ENCODE measurements around the gene DBI.
"Not testable (repeated sequence)": the region's sequence is repeated elsewhere in the genome, so short reads cannot be mapped to it uniquely, and the experiment has no call there.

Gene DBI

GRCh38 chr2:119383410-119384140, 16.8 kb downstream of the DBI start:
- no peak overlapping the region for H3K9ac ChIP-seq (ENCODE audit: low read depth, low read length)
- H3K27me3 ChIP-seq (ENCODE audit: insufficient read depth, low read length), result no peaks in the 10 kb centered on the region
- no peaks in the 10 kb centered on the region; the same call in 1 of the 2 replicates for H3K4me1 ChIP-seq (ENCODE audit: insufficient read depth, low read length)
- H3K36me3 ChIP-seq (ENCODE audit: insufficient read depth, low read depth, low read length), result no peaks in the 10 kb centered on the region
- no peak overlapping the region for H3K4me3 ChIP-seq (ENCODE audit: low read length)
- no peak overlapping the region for H3K27ac ChIP-seq (ENCODE audit: low read length)
- no peaks in the 10 kb centered on the region for H3K9me3 ChIP-seq (ENCODE audit: insufficient read depth, low read depth, low read length)

GRCh38 chr2:119384971-119385370, 18.2 kb downstream of the DBI start:
- Histone ChIP-seq H3K4me1 (ENCODE audit: insufficient read depth, low read length) (peaks cover 4% of the 10 kb centered on the region; the same call in 1 of the 2 replicates), H3K9me3 (ENCODE audit: insufficient read depth, low read depth, low read length) (no peaks in the 10 kb centered on the region)

DNA sequence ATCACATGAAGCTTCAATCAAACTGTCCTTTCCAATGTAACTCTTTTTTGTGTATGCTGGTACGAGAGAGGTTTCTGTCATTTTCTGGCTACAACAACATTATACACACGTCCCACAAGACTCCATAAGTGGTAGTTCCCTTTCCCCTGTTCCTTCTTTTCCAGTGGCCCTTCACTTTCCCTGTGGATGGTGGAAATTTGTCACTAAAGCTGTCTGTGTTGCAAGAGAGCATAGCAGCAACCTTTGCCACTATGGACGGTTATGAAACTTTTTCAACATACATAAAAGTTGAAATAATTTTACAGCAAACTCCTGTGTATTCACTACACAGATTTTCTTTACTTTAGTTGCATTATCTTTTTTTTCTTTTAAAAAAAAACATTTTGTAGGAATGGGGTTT, 18.7 kb downstream of the DBI start:
- H3K4me3 ChIP-seq (ENCODE audit: low read length), result no peak overlapping the region
- peaks cover 4% of the 10 kb centered on the region; the same call in 1 of the 2 replicates for H3K4me1 ChIP-seq (ENCODE audit: insufficient read depth, low read length)
- H3K27me3 ChIP-seq (ENCODE audit: insufficient read depth, low read length), result no peaks in the 10 kb centered on the region
- no peak overlapping the region for H3K9ac ChIP-seq (ENCODE audit: low read depth, low read length)
- H3K36me3 ChIP-seq (ENCODE audit: insufficient read depth, low read depth, low read length), result no peaks in the 10 kb centered on the region
- H3K27ac ChIP-seq (ENCODE audit: low read length), result no peak overlapping the region
- H3K9me3 ChIP-seq (ENCODE audit: insufficient read depth, low read depth, low read length), result no peaks in the 10 kb centered on the region

More at GRCh38 chr2:119384971-119385370, 18.2 kb downstream of the DBI start:
- Histone ChIP-seq H3K27ac (ENCODE audit: low read length) (no peak overlapping the region), H3K27me3 (ENCODE audit: insufficient read depth, low read length) (no peaks in the 10 kb centered on the region), H3K36me3 (ENCODE audit: insufficient read depth, low read depth, low read length) (no peaks in the 10 kb centered on the region), H3K9ac (ENCODE audit: low read depth, low read length) (no peak overlapping the region), H3K4me3 (ENCODE audit: low read length) (no peak overlapping the region)

DNA sequence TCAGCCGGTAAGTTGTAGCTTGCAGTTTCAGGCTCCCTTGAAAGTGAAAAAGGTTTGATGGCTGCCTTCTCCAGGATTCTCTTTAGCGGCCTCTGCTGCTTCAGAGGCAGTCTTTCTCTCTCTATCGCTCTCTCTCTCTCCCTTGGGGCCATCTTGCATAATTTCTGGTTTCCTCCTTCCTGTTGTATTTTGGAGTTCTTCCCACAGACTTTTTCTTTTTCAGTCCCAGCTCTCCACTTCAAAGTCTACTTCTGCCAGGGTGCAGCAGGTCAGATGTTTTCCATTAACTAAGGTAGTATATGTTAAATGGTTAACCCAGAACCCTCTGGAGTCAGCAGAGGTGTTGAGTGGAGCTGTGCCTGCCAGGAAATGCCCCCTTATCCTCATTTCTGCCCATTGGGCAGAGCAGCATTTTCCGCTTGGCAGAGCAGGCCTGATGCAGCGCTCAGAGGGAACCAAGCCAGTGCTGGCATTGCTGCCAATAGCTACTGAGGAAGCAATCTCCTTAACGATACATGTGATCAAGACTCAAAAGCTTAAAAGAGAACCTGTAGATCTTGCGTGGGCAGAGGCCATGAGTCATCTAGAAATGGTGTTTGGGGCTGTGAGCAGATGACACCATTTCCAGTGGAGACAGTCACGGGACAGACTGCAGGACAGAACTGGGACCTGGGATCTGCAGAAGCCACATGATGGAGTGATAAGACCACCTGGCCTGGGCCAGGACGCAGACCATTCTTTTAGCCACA, 20.8 kb downstream of the DBI start:
- Histone ChIP-seq H3K27ac (ENCODE audit: low read length) (no peak overlapping the region), H3K9ac (ENCODE audit: low read depth, low read length) (no peak overlapping the region), H3K36me3 (ENCODE audit: insufficient read depth, low read depth, low read length) (no peaks in the 10 kb centered on the region), H3K9me3 (ENCODE audit: insufficient read depth, low read depth, low read length) (no peaks in the 10 kb centered on the region), H3K4me1 (ENCODE audit: insufficient read depth, low read length) (peaks cover 4% of the 10 kb centered on the region; the same call in 1 of the 2 replicates), H3K27me3 (ENCODE audit: insufficient read depth, low read length) (no peaks in the 10 kb centered on the region), H3K4me3 (ENCODE audit: low read length) (no peak overlapping the region)

GRCh38 chr2:119389615-119390306, 23.0 kb downstream of the DBI start:
- Histone ChIP-seq H3K4me1 (ENCODE audit: insufficient read depth, low read length) (peaks cover 4% of the 10 kb centered on the region; the same call in 1 of the 2 replicates), H3K9me3 (ENCODE audit: insufficient read depth, low read depth, low read length) (no peaks in the 10 kb centered on the region), H3K9ac (ENCODE audit: low read depth, low read length) (no peak overlapping the region), H3K36me3 (ENCODE audit: insufficient read depth, low read depth, low read length) (no peaks in the 10 kb centered on the region), H3K27me3 (ENCODE audit: insufficient read depth, low read length) (no peaks in the 10 kb centered on the region), H3K4me3 (ENCODE audit: low read length) (no peak overlapping the region), H3K27ac (ENCODE audit: low read length) (no peak overlapping the region)

DNA sequence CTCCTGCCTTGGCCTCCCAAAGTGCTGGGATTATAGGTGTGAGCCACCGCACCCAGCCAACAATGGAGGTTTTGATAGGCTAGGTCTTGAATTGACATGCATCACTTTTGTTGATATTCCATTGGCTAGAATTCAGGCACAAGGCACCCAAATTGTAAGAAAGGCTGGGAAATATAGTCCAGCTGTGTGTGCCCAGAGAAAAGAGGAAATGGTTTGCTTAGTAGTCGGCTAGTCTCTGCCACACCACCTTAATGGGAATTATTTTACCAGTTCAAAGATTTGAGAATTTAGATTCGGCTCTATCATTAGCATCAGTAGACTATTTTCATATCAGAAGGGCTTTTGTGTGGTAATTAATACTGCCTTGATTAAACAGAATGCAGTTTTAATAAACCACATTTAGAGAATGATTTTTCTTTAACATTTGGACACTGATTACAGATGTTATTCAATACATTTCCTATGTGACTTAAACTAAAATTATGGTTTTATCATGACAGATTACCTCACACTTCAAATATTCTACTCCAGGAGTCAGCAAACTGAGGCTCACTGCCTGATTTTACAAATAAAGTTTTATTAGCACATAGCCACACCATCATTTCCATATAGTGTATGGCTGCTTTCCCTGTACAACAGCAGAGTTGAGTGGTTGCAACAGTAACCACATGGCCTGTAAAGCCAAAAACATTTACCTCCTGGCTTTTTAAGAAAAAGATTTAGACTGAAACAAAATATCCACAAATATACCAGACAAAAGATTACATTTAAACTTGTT, 27.4 kb downstream of the DBI start:
- Histone ChIP-seq H3K9me3 (ENCODE audit: insufficient read depth, low read depth, low read length) (no peaks in the 10 kb centered on the region), H3K27ac (ENCODE audit: low read length) (no peak overlapping the region), H3K9ac (ENCODE audit: low read depth, low read length) (no peak overlapping the region), H3K4me3 (ENCODE audit: low read length) (no peak overlapping the region), H3K36me3 (ENCODE audit: insufficient read depth, low read depth, low read length) (no peaks in the 10 kb centered on the region), H3K4me1 (ENCODE audit: insufficient read depth, low read length) (peaks cover 4% of the 10 kb centered on the region; the same call in 1 of the 2 replicates), H3K27me3 (ENCODE audit: insufficient read depth, low read length) (no peaks in the 10 kb centered on the region)

- no peaks in the 10 kb centered on the region for H3K9me3 ChIP-seq (ENCODE audit: insufficient read depth, low read depth, low read length)
- no peak overlapping the region for H3K9ac ChIP-seq (ENCODE audit: low read depth, low read length)
- H3K36me3 ChIP-seq (ENCODE audit: insufficient read depth, low read depth, low read length), result no peaks in the 10 kb centered on the region
- no peak overlapping the region for H3K4me3 ChIP-seq (ENCODE audit: low read length)
- H3K4me1 ChIP-seq (ENCODE audit: insufficient read depth, low read length), result no peaks in the 10 kb centered on the region
- no peak overlapping the region for H3K27ac ChIP-seq (ENCODE audit: low read length)
- H3K27me3 ChIP-seq (ENCODE audit: insufficient read depth, low read length), result no peaks in the 10 kb centered on the region
Measured at GRCh38 chr2:119397196-119397595, 30.4 kb downstream of the DBI start.

GRCh38 chr2:119402106-119402505, 35.3 kb downstream of the DBI start:
- Histone ChIP-seq H3K4me1 (ENCODE audit: insufficient read depth, low read length) (no peaks in the 10 kb centered on the region), H3K4me3 (ENCODE audit: low read length) (no peak overlapping the region), H3K9me3 (ENCODE audit: insufficient read depth, low read depth, low read length) (no peaks in the 10 kb centered on the region), H3K36me3 (ENCODE audit: insufficient read depth, low read depth, low read length) (no peaks in the 10 kb centered on the region), H3K27me3 (ENCODE audit: insufficient read depth, low read length) (no peaks in the 10 kb centered on the region), H3K27ac (ENCODE audit: low read length) (no peak overlapping the region), H3K9ac (ENCODE audit: low read depth, low read length) (no peak overlapping the region)

- no peaks in the 10 kb centered on the region for H3K36me3 ChIP-seq (ENCODE audit: insufficient read depth, low read depth, low read length)
- no peaks in the 10 kb centered on the region for H3K27me3 ChIP-seq (ENCODE audit: insufficient read depth, low read length)
- H3K9ac ChIP-seq (ENCODE audit: low read depth, low read length), result no peak overlapping the region
- no peak overlapping the region for H3K4me3 ChIP-seq (ENCODE audit: low read length)
- H3K27ac ChIP-seq (ENCODE audit: low read length), result no peak overlapping the region
- H3K4me1 ChIP-seq (ENCODE audit: insufficient read depth, low read length), result peaks cover 1% of the 10 kb centered on the region; the same call in 1 of the 2 replicates
- H3K9me3 ChIP-seq (ENCODE audit: insufficient read depth, low read depth, low read length), result no peaks in the 10 kb centered on the region
Measured at GRCh38 chr2:119402645-119403560, 36.1 kb downstream of the DBI start.

- H3K9me3 ChIP-seq (ENCODE audit: insufficient read depth, low read depth, low read length); H3K4me3 ChIP-seq (ENCODE audit: low read length); H3K9ac ChIP-seq (ENCODE audit: low read depth, low read length); H3K27me3 ChIP-seq (ENCODE audit: insufficient read depth, low read length); H3K36me3 ChIP-seq (ENCODE audit: insufficient read depth, low read depth, low read length); H3K4me1 ChIP-seq (ENCODE audit: insufficient read depth, low read length); H3K27ac ChIP-seq (ENCODE audit: low read length): not testable (repeated sequence)
Measured at GRCh38 chr2:119403618-119404017, 36.8 kb downstream of the DBI start.
